ENCODE results near the gene MRTO4. TPM values are rescaled to one million over a fixed set of nuclear protein-coding genes. Genes with fewer than 3 reads are reported as not detected.

MRTO4 gene
- total RNA-seq, 1 experiment from 2014 or later, result 54.6 TPM

DNA sequence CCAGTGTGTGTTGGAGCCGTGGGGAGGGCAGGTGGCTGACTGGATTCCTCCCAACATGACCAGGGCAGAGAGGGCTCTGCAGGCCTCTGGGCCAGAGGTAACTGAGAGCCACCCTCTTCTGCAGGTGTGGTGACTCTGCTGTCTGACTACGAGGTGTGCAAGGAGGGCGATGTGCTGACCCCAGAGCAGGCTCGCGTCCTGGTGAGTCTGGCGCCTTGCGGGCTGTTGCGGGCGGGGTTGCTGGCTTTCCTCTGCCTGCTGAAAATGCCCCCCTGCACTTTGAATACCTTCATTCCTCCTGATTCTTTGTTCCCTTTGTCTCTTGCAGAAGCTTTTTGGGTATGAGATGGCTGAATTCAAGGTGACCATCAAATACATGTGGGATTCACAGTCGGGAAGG lies 6.7 kb downstream of the MRTO4 start (continued):
- TF ChIP-seq, protein P1, sequence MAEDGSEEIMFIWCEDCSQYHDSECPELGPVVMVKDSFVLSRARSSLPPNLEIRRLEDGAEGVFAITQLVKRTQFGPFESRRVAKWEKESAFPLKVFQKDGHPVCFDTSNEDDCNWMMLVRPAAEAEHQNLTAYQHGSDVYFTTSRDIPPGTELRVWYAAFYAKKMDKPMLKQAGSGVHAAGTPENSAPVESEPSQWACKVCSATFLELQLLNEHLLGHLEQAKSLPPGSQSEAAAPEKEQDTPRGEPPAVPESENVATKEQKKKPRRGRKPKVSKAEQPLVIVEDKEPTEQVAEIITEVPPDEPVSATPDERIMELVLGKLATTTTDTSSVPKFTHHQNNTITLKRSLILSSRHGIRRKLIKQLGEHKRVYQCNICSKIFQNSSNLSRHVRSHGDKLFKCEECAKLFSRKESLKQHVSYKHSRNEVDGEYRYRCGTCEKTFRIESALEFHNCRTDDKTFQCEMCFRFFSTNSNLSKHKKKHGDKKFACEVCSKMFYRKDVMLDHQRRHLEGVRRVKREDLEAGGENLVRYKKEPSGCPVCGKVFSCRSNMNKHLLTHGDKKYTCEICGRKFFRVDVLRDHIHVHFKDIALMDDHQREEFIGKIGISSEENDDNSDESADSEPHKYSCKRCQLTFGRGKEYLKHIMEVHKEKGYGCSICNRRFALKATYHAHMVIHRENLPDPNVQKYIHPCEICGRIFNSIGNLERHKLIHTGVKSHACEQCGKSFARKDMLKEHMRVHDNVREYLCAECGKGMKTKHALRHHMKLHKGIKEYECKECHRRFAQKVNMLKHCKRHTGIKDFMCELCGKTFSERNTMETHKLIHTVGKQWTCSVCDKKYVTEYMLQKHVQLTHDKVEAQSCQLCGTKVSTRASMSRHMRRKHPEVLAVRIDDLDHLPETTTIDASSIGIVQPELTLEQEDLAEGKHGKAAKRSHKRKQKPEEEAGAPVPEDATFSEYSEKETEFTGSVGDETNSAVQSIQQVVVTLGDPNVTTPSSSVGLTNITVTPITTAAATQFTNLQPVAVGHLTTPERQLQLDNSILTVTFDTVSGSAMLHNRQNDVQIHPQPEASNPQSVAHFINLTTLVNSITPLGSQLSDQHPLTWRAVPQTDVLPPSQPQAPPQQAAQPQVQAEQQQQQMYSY (CRISPR knock-in tag; IDR thresholded peaks at IDR 0.05), result no peak
- TF ChIP-seq, protein P2, sequence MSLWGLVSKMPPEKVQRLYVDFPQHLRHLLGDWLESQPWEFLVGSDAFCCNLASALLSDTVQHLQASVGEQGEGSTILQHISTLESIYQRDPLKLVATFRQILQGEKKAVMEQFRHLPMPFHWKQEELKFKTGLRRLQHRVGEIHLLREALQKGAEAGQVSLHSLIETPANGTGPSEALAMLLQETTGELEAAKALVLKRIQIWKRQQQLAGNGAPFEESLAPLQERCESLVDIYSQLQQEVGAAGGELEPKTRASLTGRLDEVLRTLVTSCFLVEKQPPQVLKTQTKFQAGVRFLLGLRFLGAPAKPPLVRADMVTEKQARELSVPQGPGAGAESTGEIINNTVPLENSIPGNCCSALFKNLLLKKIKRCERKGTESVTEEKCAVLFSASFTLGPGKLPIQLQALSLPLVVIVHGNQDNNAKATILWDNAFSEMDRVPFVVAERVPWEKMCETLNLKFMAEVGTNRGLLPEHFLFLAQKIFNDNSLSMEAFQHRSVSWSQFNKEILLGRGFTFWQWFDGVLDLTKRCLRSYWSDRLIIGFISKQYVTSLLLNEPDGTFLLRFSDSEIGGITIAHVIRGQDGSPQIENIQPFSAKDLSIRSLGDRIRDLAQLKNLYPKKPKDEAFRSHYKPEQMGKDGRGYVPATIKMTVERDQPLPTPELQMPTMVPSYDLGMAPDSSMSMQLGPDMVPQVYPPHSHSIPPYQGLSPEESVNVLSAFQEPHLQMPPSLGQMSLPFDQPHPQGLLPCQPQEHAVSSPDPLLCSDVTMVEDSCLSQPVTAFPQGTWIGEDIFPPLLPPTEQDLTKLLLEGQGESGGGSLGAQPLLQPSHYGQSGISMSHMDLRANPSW (CRISPR knock-in tag; conservative IDR thresholded peaks at IDR 0.05; ENCODE audit: low read depth), result no peak

DNA sequence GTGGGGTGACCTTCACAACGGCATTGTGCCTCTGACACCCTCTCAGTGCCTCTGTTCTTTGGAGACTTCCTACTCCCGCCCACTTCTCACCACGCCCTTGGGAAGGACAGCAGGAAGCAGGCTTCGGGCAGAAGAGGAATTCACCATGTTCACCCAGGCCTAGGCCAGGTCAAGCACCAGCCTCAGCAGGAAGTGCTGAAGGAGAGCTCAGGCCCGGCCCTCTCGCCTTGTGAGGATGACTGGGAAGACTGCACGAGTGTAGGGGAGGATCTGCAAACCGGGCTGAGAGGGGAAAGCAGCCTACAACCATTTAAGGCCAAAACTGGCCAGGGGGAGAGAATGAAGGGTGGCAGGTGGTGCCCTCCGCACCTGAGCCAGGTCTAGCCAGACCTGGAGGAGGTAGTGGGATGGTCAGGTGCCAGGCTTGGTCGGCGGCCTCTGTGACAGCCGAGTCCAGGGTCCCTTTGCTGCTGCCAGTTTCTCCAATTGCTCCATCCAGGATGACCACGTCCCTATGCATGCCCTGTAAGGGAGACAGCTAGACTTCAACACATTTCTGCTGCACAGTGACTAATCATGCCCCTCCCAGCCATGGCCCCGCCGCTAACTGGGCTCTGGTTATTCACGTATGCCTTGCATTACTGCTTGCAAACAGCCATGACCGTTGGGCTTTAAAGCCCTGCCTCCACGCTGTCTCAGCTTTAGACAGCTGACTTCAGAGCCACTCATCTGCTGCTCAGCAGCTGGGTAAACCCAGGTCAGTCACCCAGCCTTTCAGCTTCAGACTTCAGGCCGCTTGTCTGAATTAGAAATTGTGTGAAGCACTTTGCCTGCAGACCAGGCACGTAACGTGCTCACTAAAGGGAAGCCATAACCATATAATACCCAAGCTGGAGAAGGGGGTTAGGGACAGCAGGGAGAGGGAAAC lies 8.9 kb downstream of the MRTO4 start:
- TF ChIP-seq, protein P3, sequence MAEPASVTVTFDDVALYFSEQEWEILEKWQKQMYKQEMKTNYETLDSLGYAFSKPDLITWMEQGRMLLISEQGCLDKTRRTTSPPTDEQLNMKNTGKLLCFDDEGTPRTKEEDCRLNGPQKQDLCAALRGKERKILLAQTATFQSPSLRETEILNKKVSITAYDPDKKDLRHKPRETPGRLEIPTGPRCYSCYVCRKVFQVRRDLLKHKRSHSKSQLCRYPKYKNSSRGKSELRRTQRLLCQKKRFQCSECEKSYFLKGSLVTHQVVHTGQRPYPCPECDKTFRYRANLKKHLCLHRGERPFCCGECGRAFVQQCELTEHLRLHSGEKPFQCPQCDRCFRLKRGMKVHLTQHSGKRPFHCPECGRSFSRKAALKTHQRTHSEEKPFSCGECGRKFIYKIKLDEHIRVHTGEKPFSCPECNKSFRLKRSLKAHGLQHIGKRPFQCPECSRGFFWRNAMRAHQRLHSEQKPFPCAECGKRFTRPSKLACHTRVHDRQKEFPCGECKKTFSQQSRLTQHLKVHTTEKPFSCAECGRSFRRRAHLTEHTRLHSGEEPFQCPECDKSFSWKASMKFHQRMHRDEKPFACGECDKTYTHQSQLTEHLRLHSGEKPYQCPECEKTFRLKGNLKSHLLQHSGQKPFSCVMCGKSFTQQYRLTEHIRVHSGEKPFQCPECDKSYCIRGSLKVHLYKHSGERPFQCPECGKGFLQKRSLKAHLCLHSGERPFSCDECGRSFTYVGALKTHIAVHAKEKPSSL (CRISPR knock-in tag; conservative IDR thresholded peaks at IDR 0.05), result no peak
- TF ChIP-seq TEAD1 (CRISPR knock-in tag; IDR thresholded peaks at IDR 0.05) (no peak), ATF1 (CRISPR knock-in tag; IDR thresholded peaks at IDR 0.05) (no peak), EMX1 (CRISPR knock-in tag; IDR thresholded peaks at IDR 0.05) (no peak), MXD4 (CRISPR knock-in tag; IDR thresholded peaks at IDR 0.05; ENCODE audit: borderline replicate concordance) (no peak)
- Mint-ChIP-seq H3K36me3 (peaks cover 41% of the 10 kb centered on the region), H3K4me1 (no peaks in the 10 kb centered on the region), H3K9me3 (no peaks in the 10 kb centered on the region), H3K4me3 (no peak overlapping the region), H3K27ac (peak overlapping the region; percentile 68), H3K27me3 (ENCODE audit: low read depth) (no peaks in the 10 kb centered on the region; the same call in none of the 2 replicates)
- DNase-seq (ENCODE audit: low spot score) (no peak), ATAC-seq (peak; percentile 8; the same call in 1 of the 2 replicates)
- CTCF ChIA-PET, result interaction anchor here (0.9 to 1.5 kb wide), 4 partner anchors 9 to 401 kb away, joined by 3 to 4 read pairs (median 4); no protein-coding TSS in a partner anchor
- POLR2A ChIA-PET, result interaction anchor here (0.7 to 1.2 kb wide), 2 partner anchors 19 to 57 kb away, joined by 3 to 4 read pairs; no protein-coding TSS in a partner anchor

DNA sequence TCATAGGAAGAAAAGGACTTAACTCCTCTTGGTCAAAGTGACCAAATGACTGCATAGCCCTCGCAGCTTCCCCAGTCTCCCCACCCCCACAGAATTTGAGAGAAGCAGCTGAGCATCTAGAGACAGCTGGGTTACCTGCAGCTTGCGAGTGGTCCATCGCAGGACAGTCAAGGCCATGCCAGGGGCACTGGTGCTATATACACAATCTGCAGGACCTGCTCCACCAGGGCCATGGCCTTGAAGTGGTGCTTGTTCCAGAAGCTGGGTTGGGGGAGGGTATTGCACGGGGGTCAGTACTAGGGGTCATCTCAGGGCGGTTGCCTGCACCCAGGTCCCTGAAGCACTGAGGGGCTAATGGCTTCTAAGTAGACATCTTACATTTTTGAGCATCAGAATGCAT lies 10.4 kb downstream of the MRTO4 start:
- Mint-ChIP-seq H3K4me3 (no peak overlapping the region), H3K9me3 (no peaks in the 10 kb centered on the region), H3K27me3 (ENCODE audit: low read depth) (no peaks in the 10 kb centered on the region; the same call in none of the 2 replicates), H3K27ac (no peak overlapping the region), H3K4me1 (no peaks in the 10 kb centered on the region), H3K36me3 (peaks cover 28% of the 10 kb centered on the region)
- CTCF ChIA-PET, result interaction anchor here (0.5 to 1.5 kb wide), 4 partner anchors 21 to 400 kb away, joined by 3 to 4 read pairs (median 4); no protein-coding TSS in a partner anchor
- DNase-seq (ENCODE audit: low spot score) (no peak), ATAC-seq (peak; percentile 15)
- TF ChIP-seq, protein P1 (CRISPR knock-in tag; IDR thresholded peaks at IDR 0.05), result no peak
- peak; percentile 44; the same call in 1 of the 2 replicates for TF ChIP-seq PRRX2 (CRISPR knock-in tag; IDR thresholded peaks at IDR 0.05)
- POLR2A ChIA-PET, result no interaction called here
